H1 (cell line): ENCODE measurements around the gene MLF2. TPM values are rescaled to one million over a fixed set of nuclear protein-coding genes. Genes with fewer than 3 reads are reported as not detected.

Source experiments
- CTCF ChIA-PET: fragments of 300-600 bp; sonication (Branson Sonifier 250); formaldehyde crosslinking; loops from one replicate; lab custom pipeline; 2021; ENCODE audit not compliant: partially characterized antibody; lab: Charles Lee
- POLR2A ChIA-PET: fragments of 300-600 bp; sonication (Branson Sonifier 250); formaldehyde crosslinking; loops from one replicate; lab custom pipeline; 2021; ENCODE audit warnings: inconsistent platforms; ENCODE audit not compliant: partially characterized antibody; lab: Charles Lee
- DNase-seq, 2 experiments: peaks; one replicate each; pipeline versions ENCODE4 v3.0.0 to v3.0.0-alpha.2; 2010 to 2022; ENCODE audit warnings: low spot score in 2 of 2, low read depth in 1 of 2, mixed read lengths in 1 of 2
- FAIRE-seq: peaks from 2 replicates; lab custom pipeline; 2011; peaks lifted over from hg19 to GRCh38; lab: Jason Lieb, UNC
- H2AFZ ChIP-seq: 2 replicates; pipeline ENCODE4 v1.8.1; 2012; ENCODE audit warnings: low read length, inconsistent platforms
- H2AK5ac ChIP-seq: 2 replicates; pipeline ENCODE4 v1.6.1; 2013; ENCODE audit warnings: low read depth, low read length
- H2BK120ac ChIP-seq: replicated peaks from 2 replicates; pipeline ENCODE3; 2013; ENCODE audit warnings: low read depth, low read length, inconsistent platforms
- H2BK12ac ChIP-seq: 2 replicates; pipeline ENCODE4 v1.6.1; 2013; ENCODE audit warnings: low read depth, low read length
- H2BK15ac ChIP-seq: 2 replicates; pipeline ENCODE4 v1.6.1; 2013; ENCODE audit warnings: low read length
- H2BK20ac ChIP-seq: 2 replicates; pipeline ENCODE4 v1.6.1; 2013; ENCODE audit warnings: low read length
- H2BK5ac ChIP-seq: 2 replicates; pipeline ENCODE4 v1.6.1; 2013; ENCODE audit warnings: low read depth, low read length
- H3K14ac ChIP-seq: 2 replicates; pipeline ENCODE4 v1.6.1; 2013; ENCODE audit warnings: inconsistent platforms; ENCODE audit not compliant: insufficient read length
- H3K18ac ChIP-seq: 2 replicates; pipeline ENCODE4 v1.6.1; 2013; ENCODE audit warnings: low read length; ENCODE audit errors: extremely low read depth
- H3K23ac ChIP-seq: 2 replicates; pipeline ENCODE4 v1.6.1; 2013; ENCODE audit warnings: inconsistent platforms; ENCODE audit not compliant: insufficient read length
- H3K23me2 ChIP-seq: 2 replicates; pipeline ENCODE4 v1.6.1; 2013; ENCODE audit warnings: low read depth, low read length
- H3K27ac ChIP-seq: 2 replicates; pipeline ENCODE4 v1.6.1; 2011; ENCODE audit warnings: low read depth, low read length, inconsistent platforms
- H3K27me3 ChIP-seq, 4 experiments: replicated peaks in 1 of 4; 1 replicate in 1 of 4; 2 replicates in 3 of 4; pipeline versions ENCODE4 v1.6.1 to v1.8.1; 2011 to 2013; ENCODE audit warnings: low read length in 3 of 4, mild to moderate bottlenecking in 3 of 4, inconsistent platforms in 2 of 4, mixed read lengths in 2 of 4, moderate library complexity in 1 of 4; ENCODE audit not compliant: control insufficient read depth in 3 of 4, insufficient read depth in 3 of 4; ENCODE audit errors: extremely low read depth in 1 of 4
- H3K36me3 ChIP-seq, 4 experiments: 2 replicates each; pipeline versions ENCODE4 v1.6.1 to v1.8.1; 2011 to 2013; ENCODE audit warnings: mild to moderate bottlenecking in 4 of 4, low read length in 3 of 4, moderate library complexity in 2 of 4, control low read depth in 1 of 4, inconsistent platforms in 1 of 4; ENCODE audit not compliant: insufficient read depth in 4 of 4, control insufficient read depth in 2 of 4
- H3K4ac ChIP-seq: replicated peaks from 2 replicates; pipeline ENCODE3; 2013; ENCODE audit warnings: low read length, low read depth, mixed read lengths, inconsistent platforms; ENCODE audit not compliant: insufficient read length
- H3K4me1 ChIP-seq, 4 experiments: replicated peaks in 1 of 4; 1 replicate in 1 of 4; 2 replicates in 3 of 4; pipeline versions ENCODE4 v1.6.1 to v1.8.1; 2011 to 2013; ENCODE audit warnings: low read length in 3 of 4, inconsistent platforms in 2 of 4, mixed read lengths in 1 of 4; ENCODE audit not compliant: insufficient read depth in 4 of 4, control insufficient read depth in 3 of 4
- H3K4me2 ChIP-seq, 2 experiments: 2 replicates each; pipeline versions ENCODE4 v1.6.1 to v1.8.1; 2011 to 2013; ENCODE audit warnings: low read depth in 2 of 2, low read length in 2 of 2, control low read depth in 1 of 2, inconsistent platforms in 1 of 2, mild to moderate bottlenecking in 1 of 2; ENCODE audit not compliant: insufficient read depth in 1 of 2
- H3K4me3 ChIP-seq, 4 experiments: fragments of 200-600, 300-600 bp in 1 of 4; sonication (generic), shearing (Covaris generic), sonication (Bioruptor Twin) in 1 of 4; 2 replicates each; pipeline versions ENCODE4 v1.5.1 to v1.8.1; 2011 to 2016; ENCODE audit warnings: low read length in 4 of 4, low read depth in 3 of 4, control low read depth in 2 of 4, inconsistent platforms in 2 of 4, mild to moderate bottlenecking in 2 of 4, mixed read lengths in 1 of 4, moderate library complexity in 1 of 4; ENCODE audit not compliant: insufficient read depth in 2 of 4; ENCODE audit errors: extremely low read depth in 1 of 4
- H3K56ac ChIP-seq: replicated peaks from 2 replicates; pipeline ENCODE3; 2013; ENCODE audit warnings: low read depth, mild to moderate bottlenecking, mixed read lengths, low read length, inconsistent platforms; ENCODE audit not compliant: insufficient read length
- H3K79me1 ChIP-seq: 2 replicates; pipeline ENCODE4 v1.6.1; 2013; ENCODE audit warnings: low read depth, low read length, control low read depth
- H3K79me2 ChIP-seq, 2 experiments: 2 replicates each; pipeline versions ENCODE4 v1.6.1 to v1.8.1; 2012 to 2013; ENCODE audit warnings: low read length in 2 of 2, mild to moderate bottlenecking in 2 of 2, inconsistent platforms in 1 of 2; ENCODE audit not compliant: insufficient read depth in 2 of 2, control insufficient read depth in 1 of 2
- H3K9ac ChIP-seq, 4 experiments: replicated peaks in 1 of 4; 1 replicate in 1 of 4; 2 replicates in 3 of 4; pipeline versions ENCODE4 v1.6.1 to v1.8.1; 2011 to 2013; ENCODE audit warnings: low read depth in 3 of 4, low read length in 3 of 4, control low read depth in 2 of 4, mild to moderate bottlenecking in 2 of 4, moderate library complexity in 2 of 4, inconsistent platforms in 1 of 4; ENCODE audit errors: extremely low read depth in 1 of 4
- H3K9me3 ChIP-seq, 2 experiments: 2 replicates each; pipeline versions ENCODE4 v1.6.1 to v1.8.1; 2012 to 2013; ENCODE audit warnings: mild to moderate bottlenecking in 2 of 2, moderate library complexity in 2 of 2, control low read depth in 1 of 2, inconsistent platforms in 1 of 2, low read depth in 1 of 2, low read length in 1 of 2, mixed read lengths in 1 of 2; ENCODE audit not compliant: insufficient read depth in 2 of 2
- H4K20me1 ChIP-seq, 2 experiments: replicated peaks in 1 of 2; 2 replicates each; pipeline versions ENCODE3 to v1.8.1; 2011 to 2013; ENCODE audit warnings: inconsistent platforms in 2 of 2, low read length in 2 of 2, mild to moderate bottlenecking in 1 of 2; ENCODE audit not compliant: insufficient read depth in 2 of 2, control insufficient read depth in 1 of 2
- H4K5ac ChIP-seq: 2 replicates; pipeline ENCODE4 v1.6.1; 2013; ENCODE audit warnings: low read length, low read depth, mixed read lengths, inconsistent platforms; ENCODE audit not compliant: insufficient read length
- H4K8ac ChIP-seq: 2 replicates; pipeline ENCODE4 v1.8.0; 2013; ENCODE audit warnings: mild to moderate bottlenecking, moderate library complexity, low read length, inconsistent platforms; ENCODE audit not compliant: insufficient read depth; ENCODE audit errors: extremely low read depth
- H4K91ac ChIP-seq: replicated peaks from 2 replicates; pipeline ENCODE3; 2013; ENCODE audit warnings: low read length, mixed read lengths, inconsistent platforms; ENCODE audit not compliant: insufficient read length
- CBX5 ChIP-seq: fragments of 300-800, 300-1000 bp; sonication (generic); IDR thresholded peaks from 2 replicates; pipeline ENCODE4 v1.7.1; 2016; ENCODE audit warnings: antibody characterized with exemption, low read length, low read depth
- CEBPB ChIP-seq: IDR thresholded peaks from 2 replicates; pipeline ENCODE4 v1.6.1; 2012; ENCODE audit warnings: low read depth, low read length
- CTCF ChIP-seq, 3 experiments: IDR thresholded peaks; 1 replicate in 2 of 3; 2 replicates in 1 of 3; pipeline versions ENCODE4 v1.5.1 to v1.6.1; 2011; ENCODE audit warnings: low read length in 3 of 3, mild to moderate bottlenecking in 3 of 3, inconsistent platforms in 2 of 3, low read depth in 1 of 3, moderate library complexity in 1 of 3; ENCODE audit not compliant: insufficient read depth in 1 of 3; ENCODE audit errors: control extremely low read depth in 1 of 3
- EGR1 ChIP-seq: IDR thresholded peaks from 2 replicates; pipeline ENCODE4 v1.6.1; 2011; ENCODE audit warnings: low read depth, low read length, borderline replicate concordance
- EZH2 ChIP-seq: fragments of 200-600 bp; sonication (generic); IDR thresholded peaks from 2 replicates; pipeline ENCODE4 v1.7.1; 2012; ENCODE audit warnings: low read depth, mild to moderate bottlenecking, moderate library complexity, low read length, inconsistent platforms; ENCODE audit not compliant: severe bottlenecking
- KDM5A ChIP-seq: fragments of 200-600 bp; IDR thresholded peaks from 2 replicates; pipeline ENCODE4 v1.7.1; 2012; ENCODE audit warnings: mild to moderate bottlenecking, low read length, inconsistent platforms, mixed read lengths
- NANOG ChIP-seq: IDR thresholded peaks from 2 replicates; pipeline ENCODE4 v1.6.1; 2011; ENCODE audit warnings: low read length, low read depth, mild to moderate bottlenecking, inconsistent platforms; ENCODE audit not compliant: insufficient read depth, poor library complexity, severe bottlenecking
- NRF1 ChIP-seq: IDR thresholded peaks from 2 replicates; pipeline ENCODE4 v1.6.1; 2011; ENCODE audit warnings: mild to moderate bottlenecking, low read depth, low read length, improper control_type of control experiment
- POLR2AphosphoS5 ChIP-seq: IDR thresholded peaks from 2 replicates; pipeline ENCODE4 v1.6.1; 2011; ENCODE audit warnings: low read depth, low read length
- POU5F1 ChIP-seq: IDR thresholded peaks from 2 replicates; pipeline ENCODE4 v1.6.1; 2011; ENCODE audit warnings: low read depth, mild to moderate bottlenecking, low read length, moderate library complexity
- RBBP5 ChIP-seq: IDR thresholded peaks from 2 replicates; pipeline ENCODE4 v1.7.1; 2012; ENCODE audit warnings: low read depth, mild to moderate bottlenecking, inconsistent platforms, low read length, moderate library complexity, borderline replicate concordance
- TEAD4 ChIP-seq: IDR thresholded peaks from 2 replicates; pipeline ENCODE4 v1.6.1; 2012; ENCODE audit warnings: low read depth, low read length, inconsistent platforms, mixed read lengths
- WGBS, 2 experiments: shearing (Covaris generic) in 1 of 2; methylation state at CpG; one replicate each; pipeline versions ENCODE4 v1.1.6 to v1.1.7; 2013 to 2015; ENCODE audit warnings: low lambda C conversion rate in 2 of 2, mixed read lengths in 2 of 2, inconsistent platforms in 1 of 2, low coverage in 1 of 2, missing lambda C conversion rate in 1 of 2; ENCODE audit not compliant: insufficient replicate concordance in 2 of 2, insufficient coverage in 1 of 2, insufficient read length in 1 of 2; ENCODE audit errors: extremely low coverage in 1 of 2, missing lambda C conversion rate in 1 of 2; 5-methylcytosine and 5-hydroxymethylcytosine counted together
- polyA plus RNA-seq, 7 experiments: library from polyadenylated mRNA; depleted of rRNA in 3 of 7; stranded (reverse) in 5 of 7; unstranded in 2 of 7; fragments of >200 nt in 5 of 7; fragments of 200-250 nt in 2 of 7; gene quantifications; 1 replicate in 5 of 7; 2 replicates in 1 of 7; 4 replicates in 1 of 7; pipeline versions ENCODE4 v1.2.1 to v1.2.3, GENCODE V29; 2011 to 2013; ENCODE audit warnings: missing spikeins in 2 of 7, mixed read lengths in 2 of 7
- total RNA-seq: library from RNA; stranded (reverse); fragmentation: NEBNext Ultra II Directional; extraction: Animal tissue kit (Norgen Biotek cat#: 25700); gene quantifications from 2 replicates; pipeline ENCODE4 v1.2.1, GENCODE V29; 2021

The MLF2 gene
- total and polyA plus RNA-seq, 2 of the 8 experiments (the other 6 are each of a cell fraction or from before 2014, with no cell fraction given) = 229 to 401 TPM

- H3K23ac ChIP-seq = no peak overlapping the region
- no peak overlapping the region for H2BK20ac ChIP-seq
- no peak overlapping the region for H3K4ac ChIP-seq
- H3K27ac ChIP-seq = no peak overlapping the region
- H2AK5ac ChIP-seq = no peak overlapping the region
- no peak overlapping the region for H2BK12ac ChIP-seq
- CTCF ChIA-PET = interaction anchor here (0.7 to 2.8 kb wide), 6 partner anchors 16 to 50 kb away, joined by 3 to 10 read pairs (median 4); partner anchors contain the start of gene MLF2
- no peaks in the 10 kb centered on the region for H3K9me3 ChIP-seq
- H4K8ac ChIP-seq = no peak overlapping the region
- 0 out of 7 replicates have a peak, but pooled peaks cover 0 to 3% (median 0%) of the 10 kb centered on the region in 4 experiments for H3K27me3 ChIP-seq
- H3K36me3 ChIP-seq = no peaks in the 10 kb centered on the region
- no peak overlapping the region for H4K91ac ChIP-seq
- H3K14ac ChIP-seq = no peak overlapping the region
- no peaks in the 10 kb centered on the region for H3K79me2 ChIP-seq
- H3K56ac ChIP-seq = no peak overlapping the region
- POLR2A ChIA-PET = interaction anchor here (1.1 to 1.7 kb wide), 4 partner anchors 10 to 36 kb away, joined by 3 to 6 read pairs (median 5); partner anchors contain the start of gene GPR162
- no peak overlapping the region for H4K5ac ChIP-seq
- no peaks in the 10 kb centered on the region for H4K20me1 ChIP-seq
- no peak overlapping the region for H2AFZ ChIP-seq
- no peak overlapping the region for H2BK120ac ChIP-seq
- H2BK5ac ChIP-seq = no peak overlapping the region
- H3K9ac ChIP-seq = no peak overlapping the region
- no peak overlapping the region for H3K18ac ChIP-seq
- H3K4me2 ChIP-seq = no peak overlapping the region
- no peak for DNase-seq
- no peak for FAIRE-seq
- WGBS, 2 experiments = 92% methylated on average over 4 of the region's 4 CpGs; no CpG with 5 or more reads in 1 of the 2 experiments
- H2BK15ac ChIP-seq = no peak overlapping the region
- H3K4me3 ChIP-seq = no peak overlapping the region
- H3K23me2 ChIP-seq = no peaks in the 10 kb centered on the region
- no peaks in the 10 kb centered on the region for H3K79me1 ChIP-seq
- peaks cover 0 to 3% (median 0%) of the 10 kb centered on the region in 4 experiments; a peak in 3 of 7 replicates for H3K4me1 ChIP-seq
- TF ChIP-seq NANOG (no peak), CTCF (IDR thresholded peaks at IDR 0.05; ENCODE audit: control extremely low read depth in 1 of 3, insufficient read depth in 1 of 3, low read depth in 1 of 3, low read length in 3 of 3) (no peak), NRF1 (no peak), EGR1 (no peak), EZH2 (no peak), RBBP5 (no peak), POU5F1 (no peak), CEBPB (no peak), KDM5A (no peak), CBX5 (no peak), TEAD4 (no peak), POLR2AphosphoS5 (no peak)
Observed at GRCh38 chr12:6796576-6796975, 43.6 kb upstream of the MLF2 start.
